GM12878 (cell line): Measurements from ENCODE around the gene OGFOD2. TPM values are rescaled to one million over a fixed set of nuclear protein-coding genes. Genes with fewer than 3 reads are reported as not detected.

ENCODE experiments used
- BACH1 ChIP-seq: fragments of 450-650 bp; IDR thresholded peaks from 2 replicates; pipeline ENCODE4 v1.6.1; 2017; ENCODE audit warnings: mild to moderate bottlenecking, borderline replicate concordance
- CBFB ChIP-seq: IDR thresholded peaks from 2 replicates; pipeline ENCODE4 v1.6.1; 2016; ENCODE audit warnings: antibody characterized with exemption, low read depth
- CHD4 ChIP-seq: fragments of 200-600 bp; sonication (generic); IDR thresholded peaks from 2 replicates; pipeline ENCODE4 v1.6.1; 2016; ENCODE audit warnings: mild to moderate bottlenecking
- DPF2 ChIP-seq: fragments of 450-650 bp; IDR thresholded peaks from 2 replicates; pipeline ENCODE4 v1.6.1; 2017; ENCODE audit warnings: mild to moderate bottlenecking
- IRF3 ChIP-seq: fragments of 450-650 bp; IDR thresholded peaks from 2 replicates; pipeline ENCODE4 v1.6.1; 2014; ENCODE audit warnings: mild to moderate bottlenecking
- MYC ChIP-seq: IDR thresholded peaks from 2 replicates; pipeline ENCODE4 v1.6.1; 2011; ENCODE audit warnings: mild to moderate bottlenecking, low read length, moderate library complexity, inconsistent platforms; ENCODE audit not compliant: insufficient read depth, insufficient replicate concordance, insufficient read length, severe bottlenecking
- POU2F2 ChIP-seq: IDR thresholded peaks from 3 replicates; pipeline ENCODE4 v1.6.1; 2011; ENCODE audit warnings: low read depth, mild to moderate bottlenecking, low read length, borderline replicate concordance
- RCOR1 ChIP-seq: conservative IDR thresholded peaks from 2 replicates; pipeline ENCODE4 v1.6.1; 2012; ENCODE audit warnings: low read depth, low read length, improper control_type of control experiment
- REST ChIP-seq: IDR thresholded peaks from 2 replicates; pipeline ENCODE4 v1.6.1; 2012; ENCODE audit warnings: mild to moderate bottlenecking, low read depth, low read length
- TAF1 ChIP-seq: IDR thresholded peaks from 2 replicates; pipeline ENCODE4 v1.6.1; 2011; ENCODE audit warnings: mild to moderate bottlenecking, low read depth, low read length, borderline replicate concordance
- ZBTB40 ChIP-seq: fragments of 450-650 bp; IDR thresholded peaks from 2 replicates; pipeline ENCODE4 v1.6.1; 2016; ENCODE audit warnings: mild to moderate bottlenecking, moderate library complexity, borderline replicate concordance
- polyA plus RNA-seq, 11 experiments: library from polyadenylated mRNA; depleted of rRNA in 4 of 11; unstranded in 6 of 11; stranded (reverse) in 5 of 11; fragments of >200 nt; fragmentation: Nextera tagmentation in 4 of 11; fragmentation: Illumina TruSeq in 1 of 11; extraction: Ambion mirVana in 4 of 11; extraction: Trizol in 1 of 11; gene quantifications; 1 replicate in 1 of 11; 2 replicates in 10 of 11; pipeline versions ENCODE4 v1.2.1 to v1.2.3, GENCODE V29; 2011 to 2016; ENCODE audit warnings: inconsistent platforms in 2 of 11, missing spikeins in 2 of 11, low read depth in 1 of 11
- total RNA-seq, 4 experiments: library from RNA; depleted of rRNA in 3 of 4; stranded (reverse); fragments of >200 nt in 3 of 4; fragmentation: Illumina TruSeq in 1 of 4; extraction: Trizol in 1 of 4; gene quantifications; 2 replicates each; pipeline versions ENCODE4 v1.2.1 to v1.2.3, GENCODE V29; 2013 to 2021
- TF ChIP-seq, protein P1 (sequence below): IDR thresholded peaks from 2 replicates; pipeline ENCODE4 v1.6.1; 2011; ENCODE audit warnings: mild to moderate bottlenecking, low read depth, low read length, moderate library complexity; ENCODE audit not compliant: insufficient replicate concordance
- TF ChIP-seq, protein P2 (sequence below): IDR thresholded peaks from 2 replicates; pipeline ENCODE4 v1.6.1; 2011; ENCODE audit warnings: borderline replicate concordance, low read depth, mild to moderate bottlenecking, moderate library complexity, mixed read lengths, low read length; ENCODE audit not compliant: insufficient read depth; ENCODE audit errors: extremely low read length
- TF ChIP-seq, protein P3 (sequence below): fragments of 450-650 bp; IDR thresholded peaks from 2 replicates; pipeline ENCODE4 v1.6.1; 2017; ENCODE audit warnings: mild to moderate bottlenecking, low read depth, inconsistent platforms; ENCODE audit not compliant: poor library complexity, severe bottlenecking

OGFOD2 gene
- total and polyA plus RNA-seq, 10 of the 15 experiments (the other 5 are each of a cell fraction or from before 2014, with no cell fraction given): 0.93 to 29.2 (median 16.3) TPM

- TF ChIP-seq RCOR1 (no peak), POU2F2 (0 out of 3 replicates have a peak, but pooled peaks have one; percentile 33), BACH1 (peak; percentile 85), TAF1 (peak; percentile 84; the same call in 1 of the 2 replicates), DPF2 (peak; percentile 61; the same call in 1 of the 2 replicates), CBFB (no peak), IRF3 (no peak; the same call in 1 of the 2 replicates), ZBTB40 (peak; percentile 74), REST (no peak), MYC (no peak), CHD4 (no peak)
- TF ChIP-seq, protein P1, sequence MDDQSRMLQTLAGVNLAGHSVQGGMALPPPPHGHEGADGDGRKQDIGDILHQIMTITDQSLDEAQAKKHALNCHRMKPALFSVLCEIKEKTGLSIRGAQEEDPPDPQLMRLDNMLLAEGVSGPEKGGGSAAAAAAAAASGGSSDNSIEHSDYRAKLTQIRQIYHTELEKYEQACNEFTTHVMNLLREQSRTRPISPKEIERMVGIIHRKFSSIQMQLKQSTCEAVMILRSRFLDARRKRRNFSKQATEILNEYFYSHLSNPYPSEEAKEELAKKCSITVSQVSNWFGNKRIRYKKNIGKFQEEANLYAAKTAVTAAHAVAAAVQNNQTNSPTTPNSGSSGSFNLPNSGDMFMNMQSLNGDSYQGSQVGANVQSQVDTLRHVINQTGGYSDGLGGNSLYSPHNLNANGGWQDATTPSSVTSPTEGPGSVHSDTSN: no peak
- TF ChIP-seq, protein P2, sequence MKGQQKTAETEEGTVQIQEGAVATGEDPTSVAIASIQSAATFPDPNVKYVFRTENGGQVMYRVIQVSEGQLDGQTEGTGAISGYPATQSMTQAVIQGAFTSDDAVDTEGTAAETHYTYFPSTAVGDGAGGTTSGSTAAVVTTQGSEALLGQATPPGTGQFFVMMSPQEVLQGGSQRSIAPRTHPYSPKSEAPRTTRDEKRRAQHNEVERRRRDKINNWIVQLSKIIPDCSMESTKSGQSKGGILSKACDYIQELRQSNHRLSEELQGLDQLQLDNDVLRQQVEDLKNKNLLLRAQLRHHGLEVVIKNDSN: no peak
- TF ChIP-seq, protein P3, sequence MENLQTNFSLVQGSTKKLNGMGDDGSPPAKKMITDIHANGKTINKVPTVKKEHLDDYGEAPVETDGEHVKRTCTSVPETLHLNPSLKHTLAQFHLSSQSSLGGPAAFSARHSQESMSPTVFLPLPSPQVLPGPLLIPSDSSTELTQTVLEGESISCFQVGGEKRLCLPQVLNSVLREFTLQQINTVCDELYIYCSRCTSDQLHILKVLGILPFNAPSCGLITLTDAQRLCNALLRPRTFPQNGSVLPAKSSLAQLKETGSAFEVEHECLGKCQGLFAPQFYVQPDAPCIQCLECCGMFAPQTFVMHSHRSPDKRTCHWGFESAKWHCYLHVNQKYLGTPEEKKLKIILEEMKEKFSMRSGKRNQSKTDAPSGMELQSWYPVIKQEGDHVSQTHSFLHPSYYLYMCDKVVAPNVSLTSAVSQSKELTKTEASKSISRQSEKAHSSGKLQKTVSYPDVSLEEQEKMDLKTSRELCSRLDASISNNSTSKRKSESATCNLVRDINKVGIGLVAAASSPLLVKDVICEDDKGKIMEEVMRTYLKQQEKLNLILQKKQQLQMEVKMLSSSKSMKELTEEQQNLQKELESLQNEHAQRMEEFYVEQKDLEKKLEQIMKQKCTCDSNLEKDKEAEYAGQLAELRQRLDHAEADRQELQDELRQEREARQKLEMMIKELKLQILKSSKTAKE: no peak
These were observed 5.4 kb downstream of the OGFOD2 start, which contains the start of gene ARL6IP4 (continued) for GRCh38 chr12:122980183-122981035.
